ENCODE results near the gene FAM47B. TPM values are rescaled to one million over a fixed set of nuclear protein-coding genes. Genes with fewer than 3 reads are reported as not detected.

Gene FAM47B
- not detected for total RNA-seq
- polyA plus RNA-seq (ENCODE audit: insufficient read length in 6 of 6): not detected
- long read RNA-seq, donor 1: 0 reads
- long read RNA-seq, donor 2: 0 reads
- long read RNA-seq, donor 3: 0 reads
- long read RNA-seq, donor 4: 0 reads
- long read RNA-seq, donor 5: 0 reads
- long read RNA-seq, donor 6: 0 reads
- long read RNA-seq, donor 7: 0 reads
- long read RNA-seq, donor 8: 0 reads
- long read RNA-seq, donor 9: 0 reads
- long read RNA-seq, donor 10: 0 reads
- long read RNA-seq, donor 11: 0 reads
- long read RNA-seq, donor 12: 0 reads

GRCh38 chrX:34942496-34942895 is at the start of gene FAM47B:
FAM47B (plus strand) TSS chrX:34942796; CDS start chrX:34942832, 36 bp downstream.
- H3K4me1 ChIP-seq: no peaks in the 10 kb centered on the region
- no peaks in the 10 kb centered on the region for H3K9me3 ChIP-seq
- H3K27ac ChIP-seq: no peak within 1 kb of the TSS
- H3K27me3 ChIP-seq: no peaks in the 10 kb centered on the region
- H3K36me3 ChIP-seq: no peaks in the 10 kb centered on the region
- TF ChIP-seq CTCF (IDR thresholded peaks at IDR 0.05): no peak
- intact Hi-C loops (cut with DNase I): no loop called here
- ATAC-seq (no peak), DNase-seq (no peak)
- H3K4me3 ChIP-seq: no peak within 1 kb of the TSS

GRCh38 chrX:34893741-34894140 is 48.9 kb upstream of the FAM47B start:
- Histone ChIP-seq H3K27me3 (no peaks in the 10 kb centered on the region), H3K4me1 (no peaks in the 10 kb centered on the region), H3K4me3 (no peak overlapping the region), H3K27ac (no peak overlapping the region), H3K36me3 (no peaks in the 10 kb centered on the region), H3K9me3 (no peaks in the 10 kb centered on the region)
- intact Hi-C loops (cut with DNase I): no loop called here
- DNase-seq (no peak), ATAC-seq (no peak)
- TF ChIP-seq CTCF (IDR thresholded peaks at IDR 0.05): no peak

DNA sequence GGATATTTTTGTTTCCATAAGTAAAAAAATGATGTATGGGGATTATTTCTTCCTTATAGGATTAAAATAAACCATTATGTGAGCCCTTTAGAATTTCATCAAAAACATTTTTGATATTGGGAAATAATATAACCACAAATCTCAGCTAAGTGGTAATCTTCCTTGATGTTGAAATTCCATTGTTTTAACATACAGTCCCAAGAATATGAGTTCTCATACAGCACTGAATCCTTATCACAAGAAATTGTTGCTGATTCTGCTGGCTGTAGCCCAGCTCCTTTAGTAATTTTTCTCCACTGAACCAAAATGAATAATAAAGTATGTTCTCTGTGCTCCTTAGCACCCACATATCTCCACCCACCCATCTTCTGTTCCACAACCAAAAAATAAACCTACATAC is 41.9 kb upstream of the FAM47B start:
- intact Hi-C loops (cut with DNase I): no loop called here

DNA sequence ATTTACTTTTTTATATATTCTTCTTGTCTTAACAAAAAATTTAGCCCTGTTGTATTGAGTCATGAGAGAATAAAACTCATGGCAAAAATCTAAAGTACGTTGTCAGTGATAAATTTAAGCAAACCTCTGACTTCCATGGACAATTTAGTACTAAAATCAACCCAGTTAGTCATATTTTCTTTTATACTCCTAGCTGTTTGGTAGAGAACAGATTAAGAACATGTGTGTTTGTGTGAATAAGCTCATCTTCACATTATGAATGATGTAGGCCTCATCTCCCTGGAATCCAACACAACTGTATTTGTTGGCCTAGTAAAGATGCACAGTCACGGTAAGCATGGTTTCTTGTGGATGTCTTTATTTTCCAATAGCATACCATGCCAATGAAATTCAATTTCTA is 40.8 kb upstream of the FAM47B start:
- Histone ChIP-seq H3K27me3 (no peaks in the 10 kb centered on the region), H3K4me3 (no peak overlapping the region), H3K4me1 (no peaks in the 10 kb centered on the region), H3K27ac (no peak overlapping the region), H3K36me3 (no peaks in the 10 kb centered on the region), H3K9me3 (no peaks in the 10 kb centered on the region)
- DNase-seq: no peak
- intact Hi-C loops (cut with DNase I): no loop called here
- TF ChIP-seq CTCF (IDR thresholded peaks at IDR 0.05): no peak
- ATAC-seq: no peak

More for the DNA sequence above, 41.9 kb upstream of the FAM47B start:
- DNase-seq (no peak), ATAC-seq (no peak)
- H3K36me3 ChIP-seq: no peaks in the 10 kb centered on the region
- no peaks in the 10 kb centered on the region for H3K4me1 ChIP-seq
- no peaks in the 10 kb centered on the region for H3K27me3 ChIP-seq
- no peak overlapping the region for H3K4me3 ChIP-seq
- no peaks in the 10 kb centered on the region for H3K9me3 ChIP-seq
- H3K27ac ChIP-seq: no peak overlapping the region
- no peak for TF ChIP-seq CTCF (IDR thresholded peaks at IDR 0.05)

DNA sequence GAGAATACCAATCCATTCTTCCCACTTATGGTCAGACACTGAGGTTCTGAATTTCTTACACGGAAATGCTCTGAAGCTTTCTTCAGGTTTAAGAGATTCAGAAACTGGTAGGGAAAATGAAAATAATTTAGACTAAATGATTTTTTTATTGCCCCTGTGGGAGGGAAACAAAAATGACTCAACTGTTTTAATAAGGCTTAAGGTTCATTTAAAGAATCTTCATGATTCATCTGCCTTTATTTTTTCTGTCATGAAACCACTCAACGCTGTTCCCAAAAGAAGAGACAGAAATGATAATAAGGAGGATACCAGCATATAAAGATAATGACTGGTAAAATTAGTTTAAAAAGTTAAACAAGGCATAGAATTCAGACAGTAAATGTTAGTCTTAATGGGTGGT is 39.3 kb upstream of the FAM47B start:
- no peaks in the 10 kb centered on the region for H3K27me3 ChIP-seq
- no peak for ATAC-seq
- H3K9me3 ChIP-seq: no peaks in the 10 kb centered on the region
- H3K27ac ChIP-seq: no peak overlapping the region
- no peak for DNase-seq
- intact Hi-C loops (cut with DNase I): no loop called here
- no peaks in the 10 kb centered on the region for H3K36me3 ChIP-seq
- no peak overlapping the region for H3K4me3 ChIP-seq
- TF ChIP-seq CTCF (IDR thresholded peaks at IDR 0.05): no peak
- no peaks in the 10 kb centered on the region for H3K4me1 ChIP-seq
